Gastroesophageal sphincter (tissue), 4 donors: ENCODE data around the gene POLN. TPM values are rescaled to one million over a fixed set of nuclear protein-coding genes. Genes with fewer than 3 reads are reported as not detected.

ENCODE experiments used
- ATAC-seq: fragments of 150-250 bp; one replicate; pipeline ENCODE4 v1.9.1; 2016; ENCODE audit warnings: mild to moderate bottlenecking, moderate library complexity
- H3K27ac ChIP-seq, 4 donors: fragments of 200-600 bp; sonication (generic) in 3 of 4; 1 replicate in 3 of 4; 2 replicates in 1 of 4; pipeline ENCODE4 v1.5.1; 2016 to 2019
- H3K27me3 ChIP-seq: fragments of 200-600 bp; sonication (generic); one replicate; pipeline ENCODE4 v1.5.1; 2019
- H3K36me3 ChIP-seq, 2 donors: fragments of 200-600 bp; sonication (generic); one replicate each; pipeline ENCODE4 v1.5.1; 2019; ENCODE audit warnings: control low read depth in 1 of 2
- H3K4me1 ChIP-seq, 3 donors: fragments of 200-600 bp; sonication (generic); 1 replicate in 2 of 3; 2 replicates in 1 of 3; pipeline ENCODE4 v1.5.1; 2016 to 2019; ENCODE audit warnings: control low read depth in 2 of 3
- H3K4me3 ChIP-seq, 2 donors: fragments of 200-600 bp; sonication (generic); one replicate each; pipeline ENCODE4 v1.5.1; 2019; ENCODE audit warnings: mild to moderate bottlenecking in 1 of 2, moderate library complexity in 1 of 2
- H3K9me3 ChIP-seq, 3 donors: fragments of 200-600 bp; sonication (generic); one replicate each; pipeline ENCODE4 v1.5.1; 2017 to 2019; ENCODE audit warnings: control low read depth in 2 of 3
- CTCF ChIP-seq, 4 experiments: fragments of 200-600 bp in 2 of 4; fragments of 450-650 bp in 2 of 4; sonication (generic) in 1 of 4; IDR thresholded peaks; one replicate each; pipeline ENCODE4 v1.5.1; 2017 to 2019; ENCODE audit warnings: antibody characterized with exemption in 4 of 4, mild to moderate bottlenecking in 2 of 4, moderate library complexity in 2 of 4
- EP300 ChIP-seq: sonication (generic); formaldehyde crosslinking; IDR thresholded peaks from one replicate; pipeline ENCODE4 v1.6.1; 2017; ENCODE audit warnings: antibody characterized with exemption, mild to moderate bottlenecking
- POLR2A ChIP-seq, 2 donors: fragments of 450-650 bp; IDR thresholded peaks; one replicate each; pipeline ENCODE4 v1.6.1; 2017; ENCODE audit warnings: antibody characterized with exemption in 2 of 2, mild to moderate bottlenecking in 2 of 2, moderate library complexity in 1 of 2
- POLR2AphosphoS5 ChIP-seq: sonication (generic); formaldehyde crosslinking; IDR thresholded peaks from one replicate; pipeline ENCODE4 v1.6.1; 2017; ENCODE audit warnings: antibody characterized with exemption
- WGBS, 2 donors: methylation state at CpG; one replicate each; pipeline ENCODE4 v1.1.5; 2018; ENCODE audit warnings: low coverage in 1 of 2; 5-methylcytosine and 5-hydroxymethylcytosine counted together
- total RNA-seq, 4 donors: library from RNA; depleted of rRNA; stranded (reverse); fragments of >200 nt; gene quantifications; one replicate each; pipeline ENCODE4 v1.1.0, GENCODE V29; 2016

POLN gene
- total RNA-seq, 4 donors from 2014 or later = 1.5 to 4.6 (median 2.6) TPM

GRCh38 chr4:2074588-2074987 lies 167.3 kb downstream of the POLN start:
- Histone ChIP-seq H3K27me3 (peaks cover 14% of the 10 kb centered on the region), H3K4me1 (no peaks in the 10 kb centered on the region), H3K4me3 (no peak overlapping the region), H3K9me3 (no peaks in the 10 kb centered on the region), H3K36me3 (no peaks in the 10 kb centered on the region), H3K27ac (no peak overlapping the region)
- no peak for ATAC-seq
- no peak for TF ChIP-seq CTCF (IDR thresholded peaks at IDR 0.05)
- TF ChIP-seq EP300 = no peak
- TF ChIP-seq POLR2A (IDR thresholded peaks at IDR 0.05) = no peak
- no peak for TF ChIP-seq POLR2AphosphoS5
- WGBS, 2 donors = no CpG with 5 or more reads among the region's 11 CpGs

- Histone ChIP-seq H3K4me3 (no peak overlapping the region), H3K27ac (no peak overlapping the region), H3K9me3 (no peaks in the 10 kb centered on the region), H3K4me1 (no peaks in the 10 kb centered on the region), H3K27me3 (peaks cover 20% of the 10 kb centered on the region), H3K36me3 (no peaks in the 10 kb centered on the region)
- TF ChIP-seq EP300 (no peak), POLR2AphosphoS5 (no peak), POLR2A (IDR thresholded peaks at IDR 0.05) (no peak), CTCF (IDR thresholded peaks at IDR 0.05) (no peak)
- ATAC-seq = no peak
- WGBS, 2 donors = 100% methylated on average over 1 of the region's 20 CpGs; no CpG with 5 or more reads in 1 of the 2 donors
Observed at GRCh38 chr4:2073808-2074481, 168.0 kb downstream of the POLN start.

GRCh38 chr4:2072971-2073807 lies 168.7 kb downstream of the POLN start:
- Histone ChIP-seq H3K9me3 (no peaks in the 10 kb centered on the region), H3K36me3 (no peaks in the 10 kb centered on the region), H3K4me3 (no peak overlapping the region), H3K4me1 (no peaks in the 10 kb centered on the region), H3K27ac (no peak overlapping the region), H3K27me3 (peaks cover 28% of the 10 kb centered on the region)
- no peak for TF ChIP-seq EP300
- 83% methylated on average over 6 of the region's 20 CpGs; no CpG with 5 or more reads in 1 of the 2 donors for WGBS, 2 donors
- ATAC-seq = no peak

- TF ChIP-seq EP300 = no peak
- TF ChIP-seq POLR2A (IDR thresholded peaks at IDR 0.05) = no peak
- no peak for TF ChIP-seq CTCF (IDR thresholded peaks at IDR 0.05)
- TF ChIP-seq POLR2AphosphoS5 = no peak
- Histone ChIP-seq H3K9me3 (no peaks in the 10 kb centered on the region), H3K4me1 (no peaks in the 10 kb centered on the region), H3K27ac (no peak overlapping the region), H3K27me3 (peaks cover 38% of the 10 kb centered on the region), H3K36me3 (no peaks in the 10 kb centered on the region), H3K4me3 (no peak overlapping the region)
- 88% methylated on average over 6 of the region's 28 CpGs; no CpG with 5 or more reads in 1 of the 2 donors for WGBS, 2 donors
- no peak for ATAC-seq
Observed at GRCh38 chr4:2071912-2072867, 169.7 kb downstream of the POLN start.
